ENCODE measurements around the gene CTLA4.

The CTLA4 gene

GRCh38 chr2:203882551-203882950 is 15.0 kb downstream of the CTLA4 start:
- no peak for TF ChIP-seq CTCF (IDR thresholded peaks at IDR 0.05; ENCODE audit: insufficient read depth, low read length, poor library complexity, severe bottlenecking)
- Histone ChIP-seq H3K36me3 (ENCODE audit: control insufficient read depth, insufficient read depth, low read length) (no peaks in the 10 kb centered on the region), H3K27me3 (replicated peaks; ENCODE audit: control insufficient read depth, insufficient read depth, low read length) (peaks cover 3% of the 10 kb centered on the region), H3K4me3 (replicated peaks; ENCODE audit: low read depth, low read length) (no peak overlapping the region)
- DNase-seq (ENCODE audit: extremely low read depth, insufficient read length): no peak

GRCh38 chr2:203886661-203887151 is 19.1 kb downstream of the CTLA4 start:
- no peak overlapping the region for H3K4me3 ChIP-seq (replicated peaks; ENCODE audit: low read depth, low read length)
- no peaks in the 10 kb centered on the region for H3K36me3 ChIP-seq (ENCODE audit: control insufficient read depth, insufficient read depth, low read length)
- peaks cover 2% of the 10 kb centered on the region for H3K27me3 ChIP-seq (replicated peaks; ENCODE audit: control insufficient read depth, insufficient read depth, low read length)
- DNase-seq (ENCODE audit: extremely low read depth, insufficient read length): no peak
- no peak for TF ChIP-seq CTCF (IDR thresholded peaks at IDR 0.05; ENCODE audit: insufficient read depth, low read length, poor library complexity, severe bottlenecking)

- Histone ChIP-seq H3K36me3 (ENCODE audit: control insufficient read depth, insufficient read depth, low read length) (no peaks in the 10 kb centered on the region), H3K27me3 (replicated peaks; ENCODE audit: control insufficient read depth, insufficient read depth, low read length) (peaks cover 2% of the 10 kb centered on the region), H3K4me3 (replicated peaks; ENCODE audit: low read depth, low read length) (no peak overlapping the region)
- TF ChIP-seq CTCF (IDR thresholded peaks at IDR 0.05; ENCODE audit: insufficient read depth, low read length, poor library complexity, severe bottlenecking): no peak
- DNase-seq (ENCODE audit: extremely low read depth, insufficient read length): no peak
Observed at GRCh38 chr2:203887677-203888076, 20.1 kb downstream of the CTLA4 start.

- no peak for TF ChIP-seq CTCF (IDR thresholded peaks at IDR 0.05; ENCODE audit: insufficient read depth, low read length, poor library complexity, severe bottlenecking)
- Histone ChIP-seq H3K36me3 (ENCODE audit: control insufficient read depth, insufficient read depth, low read length) (no peaks in the 10 kb centered on the region), H3K4me3 (replicated peaks; ENCODE audit: low read depth, low read length) (no peak overlapping the region), H3K27me3 (replicated peaks; ENCODE audit: control insufficient read depth, insufficient read depth, low read length) (peaks cover 2% of the 10 kb centered on the region)
- no peak for DNase-seq (ENCODE audit: extremely low read depth, insufficient read length)
Observed at GRCh38 chr2:203889542-203889941, 22.0 kb downstream of the CTLA4 start.

GRCh38 chr2:203889944-203890343 is 22.4 kb downstream of the CTLA4 start:
- TF ChIP-seq CTCF (IDR thresholded peaks at IDR 0.05; ENCODE audit: insufficient read depth, low read length, poor library complexity, severe bottlenecking): no peak
- Histone ChIP-seq H3K27me3 (replicated peaks; ENCODE audit: control insufficient read depth, insufficient read depth, low read length) (peaks cover 2% of the 10 kb centered on the region), H3K4me3 (replicated peaks; ENCODE audit: low read depth, low read length) (no peak overlapping the region), H3K36me3 (ENCODE audit: control insufficient read depth, insufficient read depth, low read length) (no peaks in the 10 kb centered on the region)
- no peak for DNase-seq (ENCODE audit: extremely low read depth, insufficient read length)

- no peaks in the 10 kb centered on the region for H3K36me3 ChIP-seq (ENCODE audit: control insufficient read depth, insufficient read depth, low read length)
- no peak overlapping the region for H3K4me3 ChIP-seq (replicated peaks; ENCODE audit: low read depth, low read length)
- TF ChIP-seq CTCF (IDR thresholded peaks at IDR 0.05; ENCODE audit: insufficient read depth, low read length, poor library complexity, severe bottlenecking): no peak
Observed at GRCh38 chr2:203890733-203891132, 23.2 kb downstream of the CTLA4 start.

More at GRCh38 chr2:203890733-203891132, 23.2 kb downstream of the CTLA4 start:
- H3K27me3 ChIP-seq (replicated peaks; ENCODE audit: control insufficient read depth, insufficient read depth, low read length): no peaks in the 10 kb centered on the region; the same call in 1 of the 2 replicates
- DNase-seq (ENCODE audit: extremely low read depth, insufficient read length): no peak
